CD4-positive, alpha-beta T cell treated with Interferon alpha-2 for 1 hour (primary cell): ENCODE measurements around the gene KCNF1.

Source experiments
- DNase-seq, 2 donors: peaks; one replicate each; pipeline ENCODE4 v3.0.0-alpha.2; 2020 to 2022

KCNF1 gene

GRCh38 chr2:10921525-10921924 lies 9.8 kb downstream of the KCNF1 start:
- no peak for DNase-seq

- DNase-seq = no peak
Observed at GRCh38 chr2:10922307-10923007, 10.7 kb downstream of the KCNF1 start.

GRCh38 chr2:10923008-10923375 lies 11.3 kb downstream of the KCNF1 start:
- DNase-seq = no peak

GRCh38 chr2:10923965-10924364 lies 12.2 kb downstream of the KCNF1 start:
- DNase-seq = no peak

- DNase-seq = no peak
Observed at GRCh38 chr2:10924441-10924840, 12.7 kb downstream of the KCNF1 start.

- no peak for DNase-seq
Observed at GRCh38 chr2:10924859-10925258, 13.1 kb downstream of the KCNF1 start.

- DNase-seq = no peak
Observed at GRCh38 chr2:10926191-10926820, 14.6 kb downstream of the KCNF1 start.

GRCh38 chr2:10930721-10931516 lies 19.2 kb downstream of the KCNF1 start:
- no peak for DNase-seq

- DNase-seq = no peak
Observed at GRCh38 chr2:10931710-10932255, 20.0 kb downstream of the KCNF1 start.

GRCh38 chr2:10932345-10933151 lies 20.8 kb downstream of the KCNF1 start:
- no peak for DNase-seq

- no peak for DNase-seq
Observed at GRCh38 chr2:10933700-10934225, 22.0 kb downstream of the KCNF1 start.

- DNase-seq = no peak
Observed at GRCh38 chr2:10934308-10934978, 22.7 kb downstream of the KCNF1 start.

- DNase-seq = no peak
Observed at GRCh38 chr2:10934979-10935350, 23.2 kb downstream of the KCNF1 start.

- DNase-seq = no peak
Observed at GRCh38 chr2:10935366-10935918, 23.7 kb downstream of the KCNF1 start.

- DNase-seq = no peak
Observed at GRCh38 chr2:10935953-10936942, 24.5 kb downstream of the KCNF1 start.

- no peak for DNase-seq
Observed at GRCh38 chr2:10939058-10939457, 27.3 kb downstream of the KCNF1 start.

GRCh38 chr2:10940596-10940995 lies 28.9 kb downstream of the KCNF1 start:
- no peak for DNase-seq

- DNase-seq = no peak
Observed at GRCh38 chr2:10941383-10941782, 29.6 kb downstream of the KCNF1 start.

- no peak for DNase-seq
Observed at GRCh38 chr2:10944799-10945198, 33.1 kb downstream of the KCNF1 start.

GRCh38 chr2:10946394-10946793 lies 34.7 kb downstream of the KCNF1 start:
- no peak for DNase-seq
